Ramos (cell line): ENCODE data around the gene GTF2IRD1.

Experiments
- in situ Hi-C: fragments of 300-500 bp; cut with MboI; formaldehyde crosslinking; loops from one replicate; pipeline ENCODE4 v1.14.3; 2022; ENCODE audit warnings: low sequenced_read_pairs; ENCODE audit not compliant: unreplicated experiment

GTF2IRD1 gene

DNA sequence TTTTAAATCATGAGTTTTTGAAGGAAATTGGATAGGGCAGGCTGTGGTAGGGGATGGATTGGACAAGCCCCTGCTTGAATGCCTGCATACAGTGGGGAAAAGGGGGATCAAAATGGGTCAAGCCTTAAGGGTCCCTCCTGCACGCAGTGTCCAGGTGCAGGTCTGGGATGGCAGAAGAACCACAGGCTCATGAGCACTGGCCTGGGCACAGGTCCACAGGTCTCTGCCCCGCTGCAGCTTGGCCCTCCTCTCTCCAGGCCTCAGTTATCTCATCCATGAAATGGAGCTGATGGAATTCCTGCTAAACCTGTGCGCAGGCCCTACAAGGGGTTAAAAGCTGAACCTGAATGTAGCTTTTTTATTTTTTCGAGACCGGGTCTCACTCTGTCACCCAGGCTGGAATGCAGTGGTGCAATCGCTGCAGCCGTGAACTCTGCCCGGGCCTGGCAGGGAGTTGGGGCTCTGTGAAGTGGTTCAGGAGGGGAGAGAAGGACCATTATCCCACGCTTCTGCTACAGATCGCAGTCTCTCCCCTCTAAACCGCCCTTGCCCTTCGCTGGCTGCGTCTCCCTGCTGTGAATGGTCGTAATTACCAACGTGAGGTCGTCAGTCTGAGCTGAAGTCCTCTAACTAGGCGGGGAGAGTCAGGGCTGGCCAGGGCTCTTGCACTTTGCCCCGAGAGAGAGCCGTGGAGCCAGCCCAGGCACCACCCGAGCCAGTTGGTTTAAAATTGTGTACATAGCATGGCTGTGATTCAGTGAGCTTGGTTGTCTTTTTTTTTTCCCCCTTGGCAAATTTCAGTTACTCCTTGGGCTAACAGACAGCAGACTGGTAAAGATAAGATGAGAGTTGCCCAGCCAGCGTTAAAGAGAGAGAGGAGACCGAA lies 126.3 kb downstream of the GTF2IRD1 start:
- in situ Hi-C loops: no loop called here

GRCh38 chr7:74581916-74582440 lies 128.3 kb downstream of the GTF2IRD1 start:
- in situ Hi-C loops: no loop called here

DNA sequence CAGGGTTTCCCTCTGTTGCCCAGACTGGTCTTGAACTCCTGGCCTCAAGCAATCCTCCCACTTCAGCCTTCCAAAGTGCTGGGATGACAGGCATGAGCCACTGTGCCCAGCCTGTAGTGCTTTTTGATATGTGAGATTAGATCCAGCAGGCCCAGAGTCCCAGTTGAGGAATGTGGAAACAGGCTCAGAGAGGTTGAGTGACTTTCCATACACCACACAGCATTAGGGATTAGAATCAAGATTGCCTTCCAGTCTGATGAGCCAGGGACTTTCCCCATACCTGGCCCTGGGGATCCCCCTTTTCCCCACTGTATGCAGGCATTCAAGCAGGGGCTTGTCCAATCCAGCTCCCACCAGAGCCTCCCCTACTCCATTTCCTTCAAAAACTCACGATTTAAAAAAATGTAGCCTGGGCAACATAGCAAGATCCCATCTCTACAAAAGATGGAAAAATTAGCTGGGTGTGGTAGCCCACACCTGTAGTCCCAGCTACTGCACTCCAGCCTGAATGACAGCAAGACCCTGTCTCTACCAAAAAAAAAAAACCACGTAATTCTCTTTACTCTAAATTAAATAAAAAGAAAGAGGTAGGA lies 128.8 kb downstream of the GTF2IRD1 start:
- in situ Hi-C loops: no loop called here

- in situ Hi-C loops: no loop called here
Observed at GRCh38 chr7:74583630-74584029, 129.9 kb downstream of the GTF2IRD1 start.

- in situ Hi-C loops: no loop called here
Observed at GRCh38 chr7:74584160-74584954, 130.7 kb downstream of the GTF2IRD1 start.

- in situ Hi-C loops: no loop called here
Observed at GRCh38 chr7:74585844-74586243, 132.1 kb downstream of the GTF2IRD1 start.

DNA sequence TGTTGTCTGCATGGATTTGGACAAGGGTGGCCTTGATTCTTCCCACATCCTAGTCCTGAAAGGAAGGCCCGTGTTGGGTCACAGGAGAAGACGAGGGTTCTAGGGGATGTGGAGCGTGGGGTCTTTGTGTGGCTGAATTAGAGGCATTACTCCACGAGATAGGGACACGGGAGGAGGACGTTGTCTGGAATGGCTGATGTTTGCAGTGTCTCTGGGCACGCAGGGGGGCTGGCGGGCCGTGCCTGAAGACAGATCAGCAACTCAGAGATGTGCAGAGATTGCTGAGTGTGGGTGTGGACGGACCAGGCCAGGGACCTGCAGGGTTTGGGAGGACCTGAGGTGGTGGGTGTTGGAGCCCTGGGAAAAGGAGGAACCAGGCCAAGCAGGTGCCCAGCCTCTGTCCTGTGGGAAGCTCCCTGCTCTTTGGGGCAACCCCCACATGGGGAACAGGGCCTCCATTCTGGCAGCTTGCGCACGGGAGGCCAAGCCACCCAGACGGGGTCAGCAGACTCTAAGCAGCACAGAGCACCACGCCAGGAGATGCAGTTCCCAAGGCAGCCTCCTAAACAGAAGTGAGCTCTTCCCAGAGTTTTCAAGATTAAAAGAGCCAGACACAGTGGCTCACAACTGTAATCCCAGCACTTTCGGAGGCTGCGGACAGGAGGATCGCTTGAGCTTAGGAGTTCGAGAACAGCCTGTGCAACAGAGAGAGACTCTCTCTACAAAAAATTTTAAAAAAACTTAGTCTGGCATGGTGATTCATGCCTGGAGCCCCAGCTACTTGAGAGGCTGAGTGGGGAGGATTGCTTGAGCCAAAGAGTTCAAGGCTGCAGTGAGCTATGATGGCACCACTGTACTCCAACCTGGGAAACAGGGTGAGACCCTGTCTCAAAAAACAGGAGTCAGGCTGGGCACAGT lies 132.8 kb downstream of the GTF2IRD1 start:
- in situ Hi-C loops: no loop called here

DNA sequence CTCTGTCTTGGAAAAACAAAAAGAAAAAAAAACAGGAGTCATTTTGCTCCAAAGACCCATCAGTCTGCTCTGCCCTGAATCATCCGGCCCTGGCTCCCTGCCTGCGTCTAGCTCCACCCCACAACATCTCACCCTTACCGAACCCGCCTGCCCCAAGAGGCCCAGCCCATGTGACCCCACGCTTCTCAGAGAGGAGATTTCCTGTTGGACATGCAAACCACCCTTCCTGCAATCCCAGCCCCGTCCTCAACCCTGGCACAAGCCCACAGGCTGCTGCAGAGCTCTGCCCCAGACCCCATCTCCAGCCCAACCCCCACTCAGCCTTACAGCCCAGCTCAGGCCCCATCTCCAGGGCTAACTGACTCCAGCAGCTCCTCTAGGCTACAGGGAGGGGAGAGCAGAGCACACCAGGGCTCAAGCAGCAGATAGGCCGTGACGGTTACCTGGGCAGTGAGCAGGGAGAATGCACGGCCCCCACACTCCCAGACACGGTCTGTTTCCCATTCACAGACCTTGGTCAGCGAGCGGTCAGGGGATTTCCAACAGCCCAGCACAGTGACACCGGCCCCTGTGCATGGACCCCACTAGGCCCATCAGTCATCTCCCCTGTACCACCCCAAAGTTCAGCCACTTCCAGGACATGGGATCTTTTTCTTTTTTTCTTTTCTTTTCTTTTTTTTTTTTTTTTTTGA lies 133.9 kb downstream of the GTF2IRD1 start:
- in situ Hi-C loops: no loop called here

GRCh38 chr7:74590813-74591212 lies 137.1 kb downstream of the GTF2IRD1 start:
- in situ Hi-C loops: no loop called here

GRCh38 chr7:74598558-74598957 lies 144.9 kb downstream of the GTF2IRD1 start:
- in situ Hi-C loops: no loop called here

DNA sequence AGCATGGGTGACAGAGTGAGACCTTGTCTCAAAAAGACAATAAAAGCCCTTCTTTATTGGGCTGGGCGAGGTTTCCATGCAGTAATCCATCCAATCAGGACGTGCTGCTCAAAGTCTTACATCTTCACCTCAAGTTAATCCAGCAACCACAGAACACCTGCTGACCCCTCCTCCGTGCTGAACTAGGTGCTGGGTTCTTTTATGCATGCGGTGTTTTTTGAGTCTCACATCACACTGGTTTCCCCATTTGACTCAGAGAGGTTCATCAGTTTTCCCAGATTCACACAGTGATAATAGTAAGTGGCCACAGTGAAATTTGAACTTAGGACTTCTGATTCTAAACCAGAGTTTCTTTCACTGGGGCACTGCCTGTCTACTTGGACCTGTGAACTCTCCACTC lies 145.5 kb downstream of the GTF2IRD1 start:
- in situ Hi-C loops: no loop called here

DNA sequence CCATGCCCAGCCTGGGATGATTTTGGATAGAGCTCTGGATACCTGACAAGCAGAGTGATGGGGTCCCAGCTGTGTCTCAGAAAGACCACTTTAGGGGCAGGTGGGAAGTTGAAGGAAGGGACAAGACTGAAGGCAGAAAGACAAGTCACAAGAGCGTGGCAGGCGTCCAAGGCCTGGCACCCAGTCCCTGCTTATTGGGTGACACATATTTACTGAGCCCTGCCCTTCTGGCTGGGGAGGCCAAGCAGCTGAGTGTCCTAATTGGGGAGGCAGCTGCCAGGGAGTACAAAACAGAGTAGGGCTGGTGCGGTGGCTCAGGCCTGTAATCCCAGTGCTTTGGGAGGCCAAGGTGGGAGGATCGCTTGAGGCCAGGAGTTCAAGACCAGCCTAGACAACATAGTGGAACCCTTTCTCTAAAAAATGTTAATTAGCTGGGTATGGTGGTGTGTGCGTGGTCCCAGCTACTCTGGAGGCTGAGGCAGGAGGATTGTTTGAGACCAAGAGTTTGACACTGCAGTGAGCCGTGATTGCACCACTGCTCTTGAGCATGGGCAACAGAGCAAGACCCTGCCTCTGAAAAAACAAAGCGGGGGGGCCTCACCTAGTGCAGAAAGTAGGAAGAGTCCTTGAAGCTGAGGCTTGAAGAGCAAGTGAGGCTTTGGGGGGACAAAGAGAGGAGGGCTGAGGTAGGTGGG lies 150.8 kb downstream of the GTF2IRD1 start:
- in situ Hi-C loops: no loop called here

DNA sequence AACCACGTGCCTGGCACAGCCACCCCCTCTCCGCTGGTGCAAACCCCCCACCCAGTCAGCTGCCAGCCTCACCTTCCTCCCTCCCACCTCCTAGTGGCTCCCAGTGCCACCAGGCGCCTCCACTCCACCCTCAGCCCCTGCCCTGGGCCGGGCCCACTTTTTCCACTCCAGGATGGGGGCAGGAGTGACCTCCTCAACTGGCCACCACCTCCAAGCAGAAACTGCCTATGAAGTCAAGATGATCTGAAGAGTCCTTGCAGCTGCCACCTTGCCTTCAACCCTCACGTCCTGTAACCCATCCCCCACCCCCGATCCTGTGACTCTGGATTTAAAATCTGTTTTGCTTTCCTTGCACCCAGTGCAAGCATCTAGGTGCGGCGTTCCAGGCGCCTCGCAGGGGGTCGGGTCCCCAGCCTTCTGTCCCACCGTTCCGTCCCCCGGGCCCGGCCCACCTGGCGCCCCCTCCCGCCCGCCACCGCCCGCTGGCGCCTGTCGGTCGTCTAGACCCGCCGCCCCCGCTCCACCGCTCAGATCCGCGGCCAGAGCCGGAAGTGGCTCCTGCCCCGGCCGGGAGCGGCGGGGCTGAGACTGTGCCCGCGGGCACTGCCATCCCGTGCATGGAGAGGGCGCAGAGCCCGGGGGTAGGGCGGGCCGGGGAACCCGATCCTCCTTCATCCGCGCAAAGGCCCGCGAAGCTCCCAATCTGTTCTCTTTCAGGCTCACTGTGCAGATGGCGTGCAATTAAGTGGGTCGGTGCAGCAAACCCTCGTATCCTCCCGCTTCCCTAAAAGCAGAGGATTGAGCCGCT lies 152.6 kb downstream of the GTF2IRD1 start:
- in situ Hi-C loops: no loop called here

- in situ Hi-C loops: no loop called here
Observed at GRCh38 chr7:74606909-74607510, 153.3 kb downstream of the GTF2IRD1 start.

- in situ Hi-C loops: no loop called here
Observed at GRCh38 chr7:74612015-74612829, 158.5 kb downstream of the GTF2IRD1 start.

DNA sequence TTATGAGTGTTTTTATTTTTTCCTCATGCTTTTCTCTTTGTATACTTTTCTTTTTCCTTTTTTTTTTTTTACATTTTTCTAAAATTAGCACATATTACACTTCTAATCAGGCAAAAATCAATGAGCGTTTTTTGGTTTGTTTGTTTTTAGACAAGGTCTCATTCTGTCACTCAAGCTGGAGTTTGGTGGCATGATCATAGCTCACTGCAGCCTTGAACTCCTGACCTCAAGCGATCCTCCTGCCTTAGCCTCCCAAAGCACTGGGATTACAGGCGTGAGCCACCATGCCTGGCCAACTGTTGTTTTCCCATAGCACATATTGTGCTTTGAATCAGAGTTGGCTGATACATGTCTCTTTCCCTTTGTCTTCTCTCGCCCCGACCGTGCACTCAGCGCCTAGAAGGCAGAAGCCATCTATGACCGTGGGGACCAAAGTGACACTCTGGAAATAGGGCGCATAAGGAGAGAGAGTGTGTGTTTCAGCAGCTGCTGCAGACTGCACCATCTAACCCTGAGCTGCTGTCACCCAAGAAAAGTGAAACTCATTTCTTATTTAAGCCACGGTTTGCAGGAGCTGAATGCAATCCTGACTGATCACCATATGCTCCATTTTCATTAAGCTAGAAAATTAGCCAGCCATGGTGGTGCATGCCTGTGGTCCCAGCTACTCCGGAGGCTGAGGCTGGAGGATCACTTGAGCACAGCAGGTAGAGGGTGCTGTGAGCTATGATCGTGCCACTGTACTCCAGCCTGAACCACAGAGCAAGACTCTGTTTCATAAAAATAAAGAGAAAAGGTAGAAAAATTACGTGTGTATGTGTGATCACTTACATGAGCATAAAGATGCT lies 162.5 kb downstream of the GTF2IRD1 start:
- in situ Hi-C loops: no loop called here
